Ovary (tissue), 3 donors: ENCODE results near the gene ETV3.

Source experiments
- POLR2A ChIP-seq: fragments of 450-650 bp; IDR thresholded peaks from one replicate; pipeline ENCODE4 v1.6.1; 2017; ENCODE audit warnings: antibody characterized with exemption, mild to moderate bottlenecking, moderate library complexity
- TF ChIP-seq, protein P1 (sequence below), 3 donors: fragments of 450-650 bp in 2 of 3; fragments of 200-600 bp in 1 of 3; IDR thresholded peaks; one replicate each; pipeline versions ENCODE4 v1.5.1 to v1.8.0; 2016 to 2022; ENCODE audit warnings: antibody characterized with exemption in 3 of 3, mild to moderate bottlenecking in 1 of 3
- donor health status: DM: no; HTN: no; CAD: no.

DNA sequence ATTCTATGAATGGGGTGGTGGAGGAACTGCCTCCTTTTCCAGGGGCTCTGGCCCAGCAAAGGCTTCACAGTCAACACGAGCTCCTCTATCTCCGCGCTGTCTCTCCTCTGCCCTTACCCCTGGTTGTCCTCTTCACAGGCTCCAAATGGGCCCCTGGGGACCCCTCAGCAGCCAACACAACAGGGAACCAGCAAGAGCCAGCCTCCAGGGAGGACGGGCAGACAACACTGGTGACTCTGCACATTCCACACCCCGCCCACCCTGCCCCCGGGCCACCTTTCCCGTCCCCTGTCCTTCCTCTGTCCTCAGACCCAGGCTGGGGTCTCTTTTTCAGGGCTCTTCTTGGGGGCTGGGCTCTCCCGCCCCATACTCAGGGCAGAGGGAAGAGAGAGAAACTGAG lies 17.5 kb upstream of the ETV3 start:
- TF ChIP-seq, protein P1, sequence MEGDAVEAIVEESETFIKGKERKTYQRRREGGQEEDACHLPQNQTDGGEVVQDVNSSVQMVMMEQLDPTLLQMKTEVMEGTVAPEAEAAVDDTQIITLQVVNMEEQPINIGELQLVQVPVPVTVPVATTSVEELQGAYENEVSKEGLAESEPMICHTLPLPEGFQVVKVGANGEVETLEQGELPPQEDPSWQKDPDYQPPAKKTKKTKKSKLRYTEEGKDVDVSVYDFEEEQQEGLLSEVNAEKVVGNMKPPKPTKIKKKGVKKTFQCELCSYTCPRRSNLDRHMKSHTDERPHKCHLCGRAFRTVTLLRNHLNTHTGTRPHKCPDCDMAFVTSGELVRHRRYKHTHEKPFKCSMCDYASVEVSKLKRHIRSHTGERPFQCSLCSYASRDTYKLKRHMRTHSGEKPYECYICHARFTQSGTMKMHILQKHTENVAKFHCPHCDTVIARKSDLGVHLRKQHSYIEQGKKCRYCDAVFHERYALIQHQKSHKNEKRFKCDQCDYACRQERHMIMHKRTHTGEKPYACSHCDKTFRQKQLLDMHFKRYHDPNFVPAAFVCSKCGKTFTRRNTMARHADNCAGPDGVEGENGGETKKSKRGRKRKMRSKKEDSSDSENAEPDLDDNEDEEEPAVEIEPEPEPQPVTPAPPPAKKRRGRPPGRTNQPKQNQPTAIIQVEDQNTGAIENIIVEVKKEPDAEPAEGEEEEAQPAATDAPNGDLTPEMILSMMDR (IDR thresholded peaks at IDR 0.05) = no peak
- no peak for TF ChIP-seq POLR2A
